Activated B cell treated with CpG ODN at 0.5 μM for 24 hours (primary cell): Measurements from ENCODE around the gene SMIM35. TPM values are rescaled to one million over a fixed set of nuclear protein-coding genes. Genes with fewer than 3 reads are reported as not detected.

ENCODE experiments used
- ATAC-seq: fragments of 200-7000 bp; cut with Tn5 transposase; one replicate; pipeline ENCODE4 v1.10.0; 2021; ENCODE audit warnings: low read depth, mild to moderate bottlenecking, moderate library complexity
- CTCF ChIA-PET: fragments of 350-600 bp; sonication (Branson Sonifier 250); formaldehyde crosslinking; loops from one replicate; lab custom pipeline; 2021; ENCODE audit warnings: antibody characterized with exemption; lab: Charles Lee
- POLR2A ChIA-PET: fragments of 350-600 bp; sonication (Branson Sonifier 250); formaldehyde crosslinking; loops from one replicate; lab custom pipeline; 2021; ENCODE audit warnings: antibody characterized with exemption; lab: Charles Lee
- DNase-seq: peaks from one replicate; pipeline ENCODE4 v3.0.0; 2022
- H3K27ac Mint-ChIP-seq: one replicate; pipeline ENCODE4 v1.8.0; 2020; ENCODE audit warnings: mixed read lengths
- H3K27me3 Mint-ChIP-seq: one replicate; pipeline ENCODE4 v1.8.0; 2021; ENCODE audit warnings: mixed read lengths
- H3K36me3 Mint-ChIP-seq: one replicate; pipeline ENCODE4 v1.8.0; 2021; ENCODE audit warnings: low read depth, mixed read lengths
- H3K4me1 Mint-ChIP-seq: one replicate; pipeline ENCODE4 v1.8.0; 2021; ENCODE audit warnings: mixed read lengths
- H3K4me3 Mint-ChIP-seq: one replicate; pipeline ENCODE4 v1.8.0; 2020; ENCODE audit warnings: mild to moderate bottlenecking, mixed read lengths
- H3K9me3 Mint-ChIP-seq: one replicate; pipeline ENCODE4 v1.8.0; 2020; ENCODE audit warnings: mixed read lengths
- CTCF ChIP-seq: fragments of 200-600 bp; IDR thresholded peaks from one replicate; pipeline ENCODE4 v1.8.0; 2022; ENCODE audit warnings: antibody characterized with exemption, mild to moderate bottlenecking
- intact Hi-C: fragments of 100-400 bp; cut with micrococcal nuclease; formaldehyde crosslinking; loops from one replicate; pipeline ENCODE4 v1.15.1; 2024
- total RNA-seq: library from RNA; stranded (reverse); gene quantifications from 2 replicates; pipeline ENCODE4 v1.2.3, GENCODE V29; 2022

SMIM35 gene
- total RNA-seq, 1 donor from 2014 or later: 1.8 TPM

- intact Hi-C loops: no loop called here
- no peak overlapping the region for H3K4me3 Mint-ChIP-seq
- TF ChIP-seq CTCF: no peak
- no peak overlapping the region for H3K27ac Mint-ChIP-seq
- no peaks in the 10 kb centered on the region for H3K36me3 Mint-ChIP-seq
- H3K9me3 Mint-ChIP-seq: no peaks in the 10 kb centered on the region
- ChIA-PET CTCF (no interaction called here), POLR2A (no interaction called here)
- ATAC-seq (no peak), DNase-seq (no peak)
- peaks cover 19% of the 10 kb centered on the region for H3K27me3 Mint-ChIP-seq
- no peaks in the 10 kb centered on the region for H3K4me1 Mint-ChIP-seq
Observed at GRCh38 chr11:118108513-118108912, 21.8 kb upstream of the SMIM35 start.

- no peaks in the 10 kb centered on the region for H3K36me3 Mint-ChIP-seq
- no peak for ATAC-seq
- H3K27me3 Mint-ChIP-seq: peaks cover 12% of the 10 kb centered on the region
- intact Hi-C loops: no loop called here
- ChIA-PET CTCF (no interaction called here), POLR2A (interaction anchor here (0.6 kb wide), 1 partner anchor 140 kb away, joined by 3 read pairs; no protein-coding TSS in a partner anchor)
- TF ChIP-seq CTCF: no peak
- H3K27ac Mint-ChIP-seq: no peak overlapping the region
- no peaks in the 10 kb centered on the region for H3K9me3 Mint-ChIP-seq
- H3K4me1 Mint-ChIP-seq: no peaks in the 10 kb centered on the region
- no peak for DNase-seq
- H3K4me3 Mint-ChIP-seq: no peak overlapping the region
Observed at GRCh38 chr11:118106789-118107335, 20.1 kb upstream of the SMIM35 start.

DNA sequence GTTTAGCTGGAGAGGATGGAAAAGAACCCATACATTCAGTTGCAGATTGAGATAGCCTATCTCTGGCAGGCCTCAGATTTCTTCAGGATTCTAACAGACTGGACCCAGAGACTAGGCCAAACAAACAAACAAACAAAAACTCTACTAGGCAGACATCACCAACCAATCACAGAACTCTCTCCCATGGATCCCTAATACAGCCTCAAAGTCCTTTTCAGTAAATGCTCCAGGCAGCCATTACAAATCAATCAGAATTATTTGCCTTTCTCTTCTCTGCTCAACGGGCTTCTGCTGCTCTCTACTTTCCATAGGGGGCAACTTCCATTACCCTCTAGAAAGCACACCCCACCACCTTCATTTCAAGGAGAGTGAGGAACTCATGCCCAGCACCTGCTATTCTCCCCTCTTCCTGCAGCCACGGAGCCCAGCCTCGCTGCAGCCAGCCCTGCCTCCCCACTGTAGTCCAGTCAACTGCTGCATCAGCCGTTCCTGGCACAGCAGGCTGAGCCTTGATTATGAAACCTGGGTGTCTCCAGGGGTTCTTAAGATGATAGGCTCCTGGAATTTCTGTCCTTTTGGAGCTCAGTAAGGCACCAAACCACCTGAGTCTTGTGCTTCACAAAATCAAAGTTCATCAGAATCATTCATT lies 19.0 kb upstream of the SMIM35 start:
- H3K27ac Mint-ChIP-seq: no peak overlapping the region
- H3K4me1 Mint-ChIP-seq: no peaks in the 10 kb centered on the region
- no peak for TF ChIP-seq CTCF
- no peaks in the 10 kb centered on the region for H3K36me3 Mint-ChIP-seq
- ChIA-PET CTCF (no interaction called here), POLR2A (no interaction called here)
- H3K9me3 Mint-ChIP-seq: no peaks in the 10 kb centered on the region
- ATAC-seq (no peak), DNase-seq (no peak)
- no peak overlapping the region for H3K4me3 Mint-ChIP-seq
- H3K27me3 Mint-ChIP-seq: peaks cover 10% of the 10 kb centered on the region
- intact Hi-C loops: no loop called here

GRCh38 chr11:118104491-118104890 lies 17.7 kb upstream of the SMIM35 start:
- Mint-ChIP-seq H3K27ac (no peak overlapping the region), H3K9me3 (no peaks in the 10 kb centered on the region), H3K27me3 (peaks cover 8% of the 10 kb centered on the region), H3K36me3 (no peaks in the 10 kb centered on the region), H3K4me1 (no peaks in the 10 kb centered on the region), H3K4me3 (no peak overlapping the region)
- CTCF ChIA-PET: no interaction called here
- no peak for DNase-seq
- ATAC-seq: no peak
- TF ChIP-seq CTCF: no peak
- POLR2A ChIA-PET: no interaction called here
- intact Hi-C loops: no loop called here

GRCh38 chr11:118102721-118103261 lies 16.0 kb upstream of the SMIM35 start:
- Mint-ChIP-seq H3K27ac (no peak overlapping the region), H3K9me3 (no peaks in the 10 kb centered on the region), H3K4me1 (no peaks in the 10 kb centered on the region), H3K36me3 (no peaks in the 10 kb centered on the region), H3K27me3 (peaks cover 11% of the 10 kb centered on the region), H3K4me3 (no peak overlapping the region)
- no peak for DNase-seq
- CTCF ChIA-PET: no interaction called here
- no peak for ATAC-seq
- POLR2A ChIA-PET: no interaction called here
- TF ChIP-seq CTCF: no peak
- intact Hi-C loops: no loop called here
